ACC112 (cell line): Measurements from ENCODE around the gene CREB3L4.
A peak's percentile ranks its signal among the peaks of the same experiment; 100 is the strongest.

Experiments used
- H2AFZ ChIP-seq: fragments of 200-600 bp; sonication (generic); one replicate; pipeline ENCODE4 v1.6.0; 2017; ENCODE audit warnings: antibody characterized with exemption, low read length; ENCODE audit not compliant: unreplicated experiment
- H3K27ac ChIP-seq: fragments of 200-600 bp; sonication (generic); 2 replicates; pipeline ENCODE4 v1.5.1; 2014; ENCODE audit warnings: low read depth, mild to moderate bottlenecking, antibody characterized with exemption, low read length, moderate library complexity
- H3K27me3 ChIP-seq: fragments of 200-600 bp; sonication (generic); 2 replicates; pipeline ENCODE4 v1.6.1; 2014; ENCODE audit warnings: mild to moderate bottlenecking, antibody characterized with exemption, low read length, moderate library complexity, mixed read lengths; ENCODE audit not compliant: insufficient read depth
- H3K36me3 ChIP-seq: fragments of 200-600 bp; sonication (generic); 2 replicates; pipeline ENCODE4 v1.6.1; 2016; ENCODE audit warnings: mild to moderate bottlenecking, antibody characterized with exemption, low read length, moderate library complexity, mixed read lengths; ENCODE audit not compliant: insufficient read depth
- H3K4me1 ChIP-seq: fragments of 200-600 bp; sonication (generic); one replicate; pipeline ENCODE4 v1.6.1; 2016; ENCODE audit warnings: low read length, mixed read lengths; ENCODE audit not compliant: insufficient read depth, unreplicated experiment, control insufficient read depth
- H3K4me3 ChIP-seq: fragments of 200-600 bp; sonication (generic); 2 replicates; pipeline ENCODE4 v1.5.1; 2014; ENCODE audit warnings: mild to moderate bottlenecking, low read depth, low read length
- H3K79me2 ChIP-seq: fragments of 200-600 bp; sonication (generic); one replicate; pipeline ENCODE4 v1.6.0; 2016; ENCODE audit warnings: low read length; ENCODE audit not compliant: control insufficient read depth, unreplicated experiment, insufficient read depth

The CREB3L4 gene

GRCh38 chr1:154014154-154014907, 46.6 kb downstream of the CREB3L4 start:
- Histone ChIP-seq H2AFZ (peak overlapping the region; percentile 8), H3K4me1 (peaks cover 6% of the 10 kb centered on the region), H3K36me3 (no peaks in the 10 kb centered on the region), H3K27me3 (no peaks in the 10 kb centered on the region), H3K27ac (peak overlapping the region; percentile 45), H3K79me2 (no peaks in the 10 kb centered on the region), H3K4me3 (no peak overlapping the region)

- no peak overlapping the region for H3K4me3 ChIP-seq
- peaks cover 2% of the 10 kb centered on the region for H3K4me1 ChIP-seq
Observed at GRCh38 chr1:154019269-154019668, 51.6 kb downstream of the CREB3L4 start.

GRCh38 chr1:154019940-154020339, 52.2 kb downstream of the CREB3L4 start:
- no peaks in the 10 kb centered on the region for H3K4me1 ChIP-seq
- H3K27ac ChIP-seq: no peak overlapping the region
- H3K36me3 ChIP-seq: no peaks in the 10 kb centered on the region
- no peak overlapping the region for H3K4me3 ChIP-seq
- no peaks in the 10 kb centered on the region for H3K27me3 ChIP-seq
- no peaks in the 10 kb centered on the region for H3K79me2 ChIP-seq
- H2AFZ ChIP-seq: no peak overlapping the region

More at GRCh38 chr1:154019269-154019668, 51.6 kb downstream of the CREB3L4 start:
- no peaks in the 10 kb centered on the region for H3K79me2 ChIP-seq
- H3K27me3 ChIP-seq: no peaks in the 10 kb centered on the region
- H3K36me3 ChIP-seq: no peaks in the 10 kb centered on the region
- no peak overlapping the region for H2AFZ ChIP-seq
- no peak overlapping the region for H3K27ac ChIP-seq
